Stimulated activated CD8-positive, alpha-beta memory T cell treated with anti-CD3 and anti-CD28 coated beads, Interleukin-4, amount 100 ng/mL, for 4 hours (primary cell): ENCODE results near the gene NCLN.
"Not testable (repeated sequence)": the region's sequence is repeated elsewhere in the genome, so short reads cannot be mapped to it uniquely, and the experiment has no call there.

Experiments used
- DNase-seq, 2 donors: peaks; one replicate each; pipeline ENCODE4 v3.0.0-alpha.2; 2020; ENCODE audit warnings: low read depth in 2 of 2, low spot score in 1 of 2

The NCLN gene

GRCh38 chr19:3196064-3196932, 10.6 kb downstream of the NCLN start:
- DNase-seq, result no peak

GRCh38 chr19:3196933-3197205, 11.1 kb downstream of the NCLN start:
- DNase-seq, result no peak

DNA sequence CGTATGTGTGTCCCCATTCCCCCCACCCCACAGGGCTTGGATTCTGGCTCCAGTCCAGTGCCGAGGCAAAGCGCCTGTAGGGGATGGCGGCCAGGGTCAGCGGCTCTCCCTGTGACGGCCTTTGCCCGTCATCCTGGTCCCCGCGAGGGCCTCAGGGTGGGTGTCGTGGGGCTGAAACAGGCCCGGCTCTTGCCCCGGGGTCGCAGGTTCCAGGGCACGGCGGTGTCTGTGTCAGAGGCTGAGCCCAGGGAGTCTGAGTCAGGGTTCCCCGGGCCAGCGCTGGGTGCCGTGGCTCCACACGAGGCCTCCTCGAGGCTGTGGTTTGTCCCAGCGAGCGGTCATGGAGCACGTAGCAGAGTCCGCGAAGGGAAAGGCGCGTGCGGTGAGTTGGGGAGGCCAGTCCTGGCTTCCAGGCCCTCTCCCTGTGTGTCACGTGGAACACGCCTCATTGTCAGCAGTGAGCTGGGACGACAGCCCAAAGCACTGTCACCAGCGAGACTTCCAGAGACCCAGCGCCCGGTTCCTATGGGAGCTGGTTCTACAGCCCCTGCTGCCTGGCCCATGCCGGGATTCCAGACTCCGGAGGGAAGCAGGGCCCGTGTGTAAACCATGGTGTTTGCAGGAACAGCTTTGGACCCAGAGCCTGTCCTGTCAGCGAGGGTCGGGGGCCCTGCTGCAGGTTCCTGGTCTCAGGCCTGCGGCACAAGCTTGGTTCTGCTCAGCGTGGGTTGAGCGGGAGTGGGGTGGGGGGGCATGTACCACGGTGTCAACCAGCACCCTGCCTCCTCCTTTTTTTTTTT, 13.4 kb downstream of the NCLN start:
- DNase-seq, result no peak

DNA sequence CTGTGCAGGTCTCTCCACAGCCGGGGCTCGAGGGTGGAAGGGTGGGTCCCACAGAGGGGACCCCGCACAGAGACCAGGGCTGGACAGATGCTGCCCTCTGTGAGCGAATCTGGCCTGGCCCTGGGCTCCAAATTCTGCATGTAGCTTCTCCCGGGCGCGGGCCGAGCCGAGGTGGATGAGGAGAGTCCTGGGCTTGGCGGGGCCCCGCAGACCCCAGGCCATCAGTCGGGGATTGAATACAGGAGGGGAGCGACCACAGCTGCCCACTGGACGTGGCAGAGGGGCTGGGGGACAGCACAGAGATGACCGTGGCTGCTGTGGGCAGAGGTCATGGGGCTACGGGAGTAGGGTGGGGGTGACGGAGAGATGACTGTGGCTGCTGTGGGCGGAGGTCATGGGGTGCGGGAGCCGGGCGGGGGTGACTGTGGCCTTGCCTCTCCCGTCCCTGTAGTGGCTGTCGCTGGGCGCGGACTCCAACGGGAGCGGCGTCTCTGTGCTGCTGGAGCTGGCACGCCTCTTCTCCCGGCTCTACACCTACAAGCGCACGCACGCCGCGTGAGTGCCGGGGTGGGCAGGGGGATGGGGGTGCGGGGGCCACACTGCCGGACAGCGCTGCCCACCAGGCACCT, 15.5 kb downstream of the NCLN start:
- DNase-seq, result no peak

DNA sequence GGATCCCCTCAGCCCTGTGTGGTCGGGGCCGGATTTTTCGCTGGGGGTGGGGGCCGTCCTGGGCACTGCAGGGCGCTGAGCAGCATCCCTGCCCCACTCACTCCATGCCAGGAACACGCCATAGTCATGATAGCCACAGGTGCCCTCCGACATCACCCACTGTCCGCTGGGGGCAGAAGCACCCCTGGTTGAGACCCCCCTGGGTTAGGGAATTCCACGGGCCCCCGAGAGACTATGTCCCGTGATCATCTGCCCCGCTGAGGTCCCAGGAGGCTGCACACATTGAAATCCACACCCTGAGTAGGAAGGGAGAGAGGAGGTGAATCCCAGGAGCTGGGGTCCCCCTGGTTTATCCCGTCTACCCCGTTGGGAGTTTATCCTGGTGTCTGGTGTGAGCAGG, 16.2 kb downstream of the NCLN start:
- no peak for DNase-seq

- no peak for DNase-seq
Measured at GRCh38 chr19:3202346-3202745, 16.6 kb downstream of the NCLN start.

DNA sequence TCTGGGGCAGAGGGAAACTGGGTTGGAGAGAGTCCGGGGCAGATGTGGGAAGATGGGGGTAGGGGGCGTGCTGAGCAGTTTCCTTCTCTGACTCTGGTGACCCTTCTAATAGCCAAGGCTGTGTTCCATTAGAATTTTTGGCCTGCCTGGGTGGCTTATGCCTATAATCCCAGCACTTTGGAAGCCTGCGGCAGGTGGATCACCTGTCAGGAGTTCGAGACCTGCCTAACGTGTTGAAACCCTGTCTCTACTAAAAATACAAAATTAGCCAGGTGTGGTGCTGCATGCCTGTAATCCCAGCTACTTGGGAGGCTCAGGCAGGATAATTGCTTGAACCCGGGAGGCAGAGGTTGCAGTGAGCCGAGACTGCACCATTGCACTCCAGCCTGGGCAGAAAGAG, 17.2 kb downstream of the NCLN start:
- not testable (repeated sequence) for DNase-seq

DNA sequence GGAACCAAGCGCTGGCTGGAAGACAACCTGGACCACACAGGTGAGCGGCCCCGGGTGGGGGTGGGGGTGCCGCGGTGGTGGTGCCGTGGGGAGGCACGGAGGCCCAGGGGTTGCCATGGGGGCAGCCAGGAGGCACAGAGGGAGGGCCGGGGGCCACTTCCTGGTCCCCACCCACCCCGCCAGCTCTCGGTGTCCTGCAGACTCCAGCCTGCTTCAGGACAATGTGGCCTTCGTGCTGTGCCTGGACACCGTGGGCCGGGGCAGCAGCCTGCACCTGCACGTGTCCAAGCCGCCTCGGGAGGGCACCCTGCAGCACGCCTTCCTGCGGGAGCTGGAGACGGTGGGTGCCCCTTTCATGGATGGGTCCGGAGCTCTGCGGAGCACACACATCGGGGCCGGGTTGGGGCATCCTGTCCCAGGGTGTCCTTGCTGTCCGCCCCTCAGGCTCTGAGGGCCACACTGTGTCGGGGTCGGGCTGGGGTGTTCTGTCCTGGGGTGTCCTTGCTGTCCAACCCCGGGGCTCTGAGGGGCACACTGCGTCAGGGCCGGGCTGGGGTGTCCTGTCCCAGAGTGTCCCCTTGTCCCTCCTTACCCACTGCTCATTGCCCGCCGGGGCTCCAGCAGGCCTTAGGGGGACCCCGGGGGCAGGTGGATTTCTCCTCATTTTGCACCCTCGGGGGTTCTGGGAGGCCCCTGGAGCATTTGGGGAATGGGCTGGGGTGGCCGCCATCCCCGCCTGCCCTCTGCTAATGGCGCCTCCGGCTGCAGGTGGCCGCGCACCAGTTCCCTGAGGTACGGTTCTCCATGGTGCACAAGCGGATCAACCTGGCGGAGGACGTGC, 18.3 kb downstream of the NCLN start:
- DNase-seq, result no peak

DNA sequence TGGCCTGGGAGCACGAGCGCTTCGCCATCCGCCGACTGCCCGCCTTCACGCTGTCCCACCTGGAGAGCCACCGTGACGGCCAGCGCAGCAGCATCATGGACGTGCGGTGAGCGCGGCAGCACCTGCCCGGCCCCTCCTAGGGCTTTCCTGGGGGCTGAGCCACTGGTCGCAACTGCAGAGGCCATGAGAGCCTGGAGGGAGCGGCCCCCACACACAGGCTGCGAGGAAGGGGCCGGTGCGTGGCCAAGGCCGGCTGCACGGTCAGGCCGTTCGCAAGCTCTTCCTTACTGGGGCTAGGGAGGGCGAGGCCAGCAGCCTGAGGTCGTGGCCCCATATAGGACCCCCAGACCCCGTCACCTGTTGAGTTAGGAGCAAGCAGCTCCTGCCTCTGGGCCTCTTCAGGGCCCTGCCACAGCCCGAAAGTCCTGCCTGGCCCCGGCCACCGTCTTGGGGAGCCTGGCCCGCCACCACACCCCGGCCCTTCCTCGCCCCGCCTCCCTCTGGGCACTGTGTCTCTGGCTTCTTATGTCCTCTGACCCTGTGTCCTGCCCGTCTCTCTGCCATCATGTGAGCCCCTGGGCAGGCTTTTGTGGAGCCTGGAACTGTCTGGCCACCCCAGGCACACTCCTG, 19.0 kb downstream of the NCLN start:
- no peak for DNase-seq

DNA sequence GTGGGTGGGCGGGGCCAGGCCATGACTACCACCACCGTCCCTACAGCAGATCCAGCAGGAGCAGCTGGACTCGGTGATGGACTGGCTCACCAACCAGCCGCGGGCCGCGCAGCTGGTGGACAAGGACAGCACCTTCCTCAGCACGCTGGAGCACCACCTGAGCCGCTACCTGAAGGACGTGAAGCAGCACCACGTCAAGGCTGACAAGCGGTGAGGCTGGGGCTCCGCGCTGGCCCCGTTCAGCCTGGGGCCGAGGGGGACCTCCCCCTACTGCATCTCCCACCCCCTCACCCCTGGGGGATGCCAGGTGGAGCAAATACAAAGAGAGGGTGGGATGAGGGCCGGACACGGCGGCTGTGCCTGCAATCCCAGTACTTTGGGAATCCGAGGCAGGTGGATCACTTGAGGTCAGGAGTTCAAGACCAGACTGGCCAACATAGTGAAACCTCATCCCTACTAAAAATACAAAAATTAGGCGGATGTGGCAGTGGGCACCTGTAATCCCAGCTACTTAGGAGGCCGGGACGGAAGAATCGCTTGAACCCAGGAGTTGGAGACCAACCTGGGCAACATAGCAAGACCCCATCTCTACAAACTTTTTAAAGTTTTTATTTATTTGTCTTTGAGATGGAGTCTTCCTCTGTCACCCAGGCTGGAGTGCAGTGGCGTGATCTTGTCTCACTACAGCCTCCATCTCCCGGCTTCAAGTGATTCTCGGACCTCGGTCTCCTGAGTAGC, 20.7 kb downstream of the NCLN start:
- no peak for DNase-seq

DNA sequence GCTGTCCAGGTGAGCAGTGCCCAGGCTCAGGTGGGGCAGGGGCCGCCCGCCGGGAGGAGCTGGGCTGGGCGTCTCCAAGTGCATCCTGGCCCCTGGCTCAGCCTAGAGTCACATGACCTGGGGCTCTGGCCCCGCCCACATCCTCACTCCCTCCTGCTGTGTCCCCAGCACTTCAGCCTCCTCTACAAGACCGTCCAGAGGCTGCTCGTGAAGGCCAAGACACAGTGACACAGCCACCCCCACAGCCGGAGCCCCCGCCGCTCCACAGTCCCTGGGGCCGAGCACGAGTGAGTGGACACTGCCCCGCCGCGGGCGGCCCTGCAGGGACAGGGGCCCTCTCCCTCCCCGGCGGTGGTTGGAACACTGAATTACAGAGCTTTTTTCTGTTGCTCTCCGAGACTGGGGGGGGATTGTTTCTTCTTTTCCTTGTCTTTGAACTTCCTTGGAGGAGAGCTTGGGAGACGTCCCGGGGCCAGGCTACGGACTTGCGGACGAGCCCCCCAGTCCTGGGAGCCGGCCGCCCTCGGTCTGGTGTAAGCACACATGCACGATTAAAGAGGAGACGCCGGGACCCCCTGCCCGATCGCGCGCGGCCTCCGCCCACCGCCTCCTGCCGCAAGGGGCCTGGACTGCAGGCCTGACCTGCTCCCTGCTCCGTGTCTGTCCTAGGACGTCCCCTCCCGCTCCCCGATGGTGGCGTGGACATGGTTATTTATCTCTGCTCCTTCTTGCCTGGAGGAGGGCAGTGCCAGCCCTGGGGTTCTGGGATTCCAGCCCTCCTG, 21.9 kb downstream of the NCLN start:
- no peak for DNase-seq

DNA sequence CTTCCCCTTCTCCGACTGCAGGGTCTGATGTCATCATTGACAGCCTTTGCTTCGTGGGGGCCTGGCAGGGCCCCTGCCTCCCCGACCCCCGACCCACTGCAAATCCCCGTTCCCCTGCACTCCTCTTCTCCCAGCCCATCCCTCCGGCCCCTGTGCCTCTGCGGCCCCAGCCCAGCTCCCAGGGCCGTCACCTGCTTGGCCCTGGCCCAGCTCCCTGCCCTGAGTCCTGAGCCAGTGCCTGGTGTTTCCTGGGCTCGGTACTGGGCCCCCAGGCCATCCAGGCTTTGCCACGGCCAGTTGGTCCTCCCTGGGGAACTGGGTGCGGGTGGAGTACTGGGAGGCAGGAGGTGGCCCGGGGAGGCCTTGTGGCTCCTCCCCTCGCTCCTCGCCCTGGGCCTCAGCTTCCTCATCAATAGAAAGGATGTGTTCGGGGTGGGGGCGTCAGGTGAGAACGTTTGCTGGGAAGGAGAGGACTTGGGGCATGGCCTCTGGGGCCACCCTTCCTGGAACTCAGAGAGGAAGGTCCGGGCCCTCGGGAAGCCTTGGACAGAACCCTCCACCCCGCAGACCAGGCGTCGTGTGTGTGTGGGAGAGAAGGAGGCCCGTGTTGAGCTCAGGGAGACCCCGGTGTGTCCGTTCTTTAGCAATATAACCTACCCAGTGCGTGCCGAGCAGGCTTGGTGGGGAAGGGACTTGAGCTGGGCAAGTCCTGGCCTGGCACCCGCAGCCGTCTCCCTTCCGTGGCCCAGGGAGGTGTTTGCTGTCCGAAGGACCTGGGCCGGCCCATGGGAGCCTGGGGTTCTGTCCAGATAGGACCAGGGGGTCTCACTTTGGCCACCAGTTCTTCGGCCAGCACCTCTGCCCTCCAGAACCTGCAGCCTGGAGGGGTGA, 22.8 kb downstream of the NCLN start:
- DNase-seq, result no peak

DNA sequence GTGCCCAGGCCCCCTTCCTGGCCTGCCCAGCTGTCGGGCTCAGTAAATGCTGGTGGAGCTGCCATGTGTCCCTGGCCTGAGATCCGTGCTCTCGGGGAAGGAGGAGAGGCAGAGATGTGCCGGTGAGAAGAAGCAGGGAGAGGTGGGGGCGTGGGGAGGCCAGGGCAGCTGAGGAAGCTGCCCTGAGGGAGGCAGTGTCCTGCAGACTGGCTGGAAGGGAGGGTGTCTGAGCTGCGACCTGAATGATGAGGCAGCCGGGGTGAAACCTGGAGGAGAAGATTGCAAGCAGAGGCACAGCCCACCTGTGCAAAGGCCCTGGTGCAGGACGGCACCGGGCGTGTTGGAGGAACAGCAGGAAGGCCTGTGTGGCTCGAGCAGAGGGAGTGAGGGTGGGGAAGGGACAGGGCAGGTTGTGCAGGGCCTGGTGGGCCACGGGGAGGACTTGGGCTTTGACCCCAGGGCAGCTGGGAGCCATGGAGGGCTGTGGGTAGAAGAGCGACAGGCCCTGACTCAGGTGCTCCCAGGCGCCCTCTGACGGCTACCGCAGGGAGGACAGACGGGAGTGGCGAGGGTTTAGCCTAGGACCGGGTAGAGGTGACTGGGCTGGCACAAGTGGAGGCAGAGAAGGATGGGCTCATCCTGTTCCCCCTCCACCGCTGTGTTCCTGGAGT, 24.8 kb downstream of the NCLN start:
- peak; percentile 30 to 58 for DNase-seq

- DNase-seq, result no peak
Measured at GRCh38 chr19:3211191-3211590, 25.5 kb downstream of the NCLN start.

GRCh38 chr19:3213159-3213558, 27.4 kb downstream of the NCLN start:
- DNase-seq, result no peak

- no peak for DNase-seq
Measured at GRCh38 chr19:3216874-3217273, 31.1 kb downstream of the NCLN start.

GRCh38 chr19:3220576-3220975, 34.8 kb downstream of the NCLN start:
- no peak for DNase-seq

- not testable (repeated sequence) for DNase-seq
Measured at GRCh38 chr19:3221576-3221975, 35.8 kb downstream of the NCLN start.
